Measurements from ENCODE around the gene PPP4R3A. TPM values are rescaled to one million over a fixed set of nuclear protein-coding genes. Genes with fewer than 3 reads are reported as not detected.

PPP4R3A gene
- total RNA-seq, 2 experiments from 2014 or later: 84.7 to 119 TPM

- ChIA-PET POLR2A (interaction anchor here (0.5 to 1.2 kb wide), 2 partner anchors 58 to 102 kb away, joined by 3 read pairs; no protein-coding TSS in a partner anchor), CTCF (ENCODE audit: unreplicated experiment) (no interaction called here)
- H2AFZ ChIP-seq (ENCODE audit: low read length): no peak overlapping the region
- H3K79me2 ChIP-seq (ENCODE audit: insufficient read depth, low read depth, low read length): no peaks in the 10 kb centered on the region; the same call in 1 of the 2 replicates
- BruUV-seq (replicated peaks): no TSS peak
- H3K4me1 ChIP-seq (ENCODE audit: insufficient read depth, low read length, poor library complexity, severe bottlenecking): no peaks in the 10 kb centered on the region
- no peaks in the 10 kb centered on the region for H3K9me2 ChIP-seq (ENCODE audit: insufficient read depth, low read length)
- intact Hi-C loops (cut with micrococcal nuclease; ENCODE audit: unreplicated experiment): no loop called here
- no peaks in the 10 kb centered on the region for H4K20me1 ChIP-seq (ENCODE audit: insufficient read depth, low read length)
- H3K4me2 ChIP-seq (ENCODE audit: low read length): no peak overlapping the region
- no peak for DNase-seq (ENCODE audit: low spot score)
- TF ChIP-seq CTCF (conservative IDR thresholded peaks at IDR 0.05; ENCODE audit: low read length): no peak
- no peak for TF ChIP-seq EZH2phosphoT487 (IDR thresholded peaks at IDR 0.05; ENCODE audit: borderline replicate concordance, low read depth, low read length)
- no peaks in the 10 kb centered on the region for H3K9me3 ChIP-seq (ENCODE audit: low read length)
- H3K36me3 ChIP-seq (ENCODE audit: insufficient read depth, low read length): peaks cover 65% of the 10 kb centered on the region
- H3K27ac ChIP-seq (ENCODE audit: low read depth, low read length, poor library complexity, severe bottlenecking): no peak overlapping the region
- no peak overlapping the region for H3K4me3 ChIP-seq (ENCODE audit: low read depth, low read length, poor library complexity, severe bottlenecking)
Observed at GRCh38 chr14:91454155-91454554, 56.0 kb downstream of the PPP4R3A start.

- TF ChIP-seq CTCF (conservative IDR thresholded peaks at IDR 0.05; ENCODE audit: low read length) (no peak), EZH2phosphoT487 (IDR thresholded peaks at IDR 0.05; ENCODE audit: borderline replicate concordance, low read depth, low read length) (no peak)
- H3K27ac ChIP-seq (ENCODE audit: low read depth, low read length, poor library complexity, severe bottlenecking): no peak overlapping the region
- H3K9me3 ChIP-seq (ENCODE audit: low read length): no peaks in the 10 kb centered on the region
- peaks cover 61% of the 10 kb centered on the region for H3K36me3 ChIP-seq (ENCODE audit: insufficient read depth, low read length)
- H3K79me2 ChIP-seq (ENCODE audit: insufficient read depth, low read depth, low read length): no peaks in the 10 kb centered on the region; the same call in 1 of the 2 replicates
- H2AFZ ChIP-seq (ENCODE audit: low read length): no peak overlapping the region
- H4K20me1 ChIP-seq (ENCODE audit: insufficient read depth, low read length): no peaks in the 10 kb centered on the region
- CTCF ChIA-PET (ENCODE audit: unreplicated experiment): no interaction called here
- no peaks in the 10 kb centered on the region for H3K9me2 ChIP-seq (ENCODE audit: insufficient read depth, low read length)
- POLR2A ChIA-PET: interaction anchor here (0.5 to 1.5 kb wide), 5 partner anchors 10 to 260 kb away, joined by 3 to 4 read pairs (median 3); no protein-coding TSS in a partner anchor
- no peak for DNase-seq (ENCODE audit: low spot score)
- intact Hi-C loops (cut with micrococcal nuclease; ENCODE audit: unreplicated experiment): no loop called here
- no TSS peak for BruUV-seq (replicated peaks)
- H3K4me2 ChIP-seq (ENCODE audit: low read length): no peak overlapping the region
- no peak overlapping the region for H3K4me3 ChIP-seq (ENCODE audit: low read depth, low read length, poor library complexity, severe bottlenecking)
- no peaks in the 10 kb centered on the region for H3K4me1 ChIP-seq (ENCODE audit: insufficient read depth, low read length, poor library complexity, severe bottlenecking)
Observed at GRCh38 chr14:91453744-91454143, 56.4 kb downstream of the PPP4R3A start.

- no peaks in the 10 kb centered on the region for H4K20me1 ChIP-seq (ENCODE audit: insufficient read depth, low read length)
- BruUV-seq (replicated peaks): no TSS peak
- peaks cover 28% of the 10 kb centered on the region for H3K36me3 ChIP-seq (ENCODE audit: insufficient read depth, low read length)
- no peak overlapping the region for H3K4me3 ChIP-seq (ENCODE audit: low read depth, low read length, poor library complexity, severe bottlenecking)
- CTCF ChIA-PET (ENCODE audit: unreplicated experiment): no interaction called here
- H2AFZ ChIP-seq (ENCODE audit: low read length): no peak overlapping the region
- intact Hi-C loops (cut with micrococcal nuclease; ENCODE audit: unreplicated experiment): no loop called here
- H3K4me2 ChIP-seq (ENCODE audit: low read length): no peak overlapping the region
- POLR2A ChIA-PET: interaction anchor here (0.9 kb wide), 1 partner anchor 181 kb away, joined by 3 read pairs; no protein-coding TSS in a partner anchor
- peaks cover 13% of the 10 kb centered on the region for H3K9me3 ChIP-seq (ENCODE audit: low read length)
- H3K4me1 ChIP-seq (ENCODE audit: insufficient read depth, low read length, poor library complexity, severe bottlenecking): no peaks in the 10 kb centered on the region
- no peak for DNase-seq (ENCODE audit: low spot score)
- H3K27ac ChIP-seq (ENCODE audit: low read depth, low read length, poor library complexity, severe bottlenecking): no peak overlapping the region
- no peak for TF ChIP-seq EZH2phosphoT487 (IDR thresholded peaks at IDR 0.05; ENCODE audit: borderline replicate concordance, low read depth, low read length)
- no peak for TF ChIP-seq CTCF (conservative IDR thresholded peaks at IDR 0.05; ENCODE audit: low read length)
- H3K9me2 ChIP-seq (ENCODE audit: insufficient read depth, low read length): no peaks in the 10 kb centered on the region
- peaks cover 19% of the 10 kb centered on the region; the same call in 1 of the 2 replicates for H3K79me2 ChIP-seq (ENCODE audit: insufficient read depth, low read depth, low read length)
Observed at GRCh38 chr14:91444335-91445020, 65.6 kb downstream of the PPP4R3A start.

Measured in OCI-LY7 (cell line).